ENCODE results near the gene CD247. TPM values are rescaled to one million over a fixed set of nuclear protein-coding genes. Genes with fewer than 3 reads are reported as not detected.

CD247 gene
- total and polyA plus RNA-seq, 4 experiments from 2014 or later, result 260 to 404 (median 340) TPM

DNA sequence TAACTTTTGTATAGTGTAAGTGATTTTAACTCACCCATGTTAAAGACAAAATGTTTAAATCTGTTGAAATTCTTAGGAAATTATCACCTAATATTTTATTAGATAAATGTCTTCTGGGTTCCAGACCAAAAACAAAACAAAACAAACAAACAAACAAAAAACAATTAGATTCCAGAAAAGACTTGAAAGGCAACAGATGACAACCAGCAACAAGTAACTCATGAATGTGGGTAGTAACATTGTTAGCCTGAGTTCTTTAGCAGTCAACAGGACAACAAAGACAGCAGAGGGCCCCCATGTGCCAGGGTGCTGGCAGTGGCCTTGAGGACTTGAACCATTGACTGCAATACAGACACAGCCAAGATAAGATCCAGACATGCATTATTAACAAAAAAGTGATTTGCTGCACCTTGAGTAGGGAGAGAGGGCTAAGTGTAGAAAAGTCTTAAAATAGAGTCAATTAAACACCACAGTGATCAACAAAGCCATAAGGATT lies 2.4 kb upstream of the CD247 start:
- H3K36me3 ChIP-seq (ENCODE audit: insufficient read depth, low read length), result no peaks in the 10 kb centered on the region
- POLR2A ChIA-PET (ENCODE audit: partially characterized antibody), result interaction anchor here (1.0 to 7.2 kb wide), 5 partner anchors 11 to 73 kb away, joined by 3 to 236 read pairs (median 55); no protein-coding TSS in a partner anchor
- Mint-ChIP-seq H3K9me3 (no peaks in the 10 kb centered on the region), H3K4me3 (no peak overlapping the region), H3K4me1 (peaks cover 10 to 40% (median 19%) of the 10 kb centered on the region in 4 donors), H3K27me3 (no peaks in the 10 kb centered on the region), H3K27ac (peak overlapping the region in 1 of 7 donors; percentile 63), H3K36me3 (peaks cover 21 to 29% of the 10 kb centered on the region in 2 donors)
- H3K27ac ChIP-seq (ENCODE audit: low read depth, low read length), result no peak overlapping the region
- no peaks in the 10 kb centered on the region for H3K9me3 ChIP-seq (ENCODE audit: control insufficient read depth in 1 of 2, low read length in 2 of 2)
- no peaks in the 10 kb centered on the region for H3K27me3 ChIP-seq (ENCODE audit: insufficient read depth, low read length)
- intact Hi-C loops (cut with micrococcal nuclease), result no loop called here
- CTCF ChIA-PET (ENCODE audit: partially characterized antibody), result interaction anchor here (1.0 to 8.3 kb wide), 4 partner anchors 11 to 73 kb away, joined by 3 to 146 read pairs (median 27); no protein-coding TSS in a partner anchor
- H3K4me1 ChIP-seq (ENCODE audit: insufficient read depth, low read length), result peaks cover 20% of the 10 kb centered on the region
- DNase-seq, result no peak
- H3K4me3 ChIP-seq (ENCODE audit: low read length in 2 of 2), result no peak overlapping the region

DNA sequence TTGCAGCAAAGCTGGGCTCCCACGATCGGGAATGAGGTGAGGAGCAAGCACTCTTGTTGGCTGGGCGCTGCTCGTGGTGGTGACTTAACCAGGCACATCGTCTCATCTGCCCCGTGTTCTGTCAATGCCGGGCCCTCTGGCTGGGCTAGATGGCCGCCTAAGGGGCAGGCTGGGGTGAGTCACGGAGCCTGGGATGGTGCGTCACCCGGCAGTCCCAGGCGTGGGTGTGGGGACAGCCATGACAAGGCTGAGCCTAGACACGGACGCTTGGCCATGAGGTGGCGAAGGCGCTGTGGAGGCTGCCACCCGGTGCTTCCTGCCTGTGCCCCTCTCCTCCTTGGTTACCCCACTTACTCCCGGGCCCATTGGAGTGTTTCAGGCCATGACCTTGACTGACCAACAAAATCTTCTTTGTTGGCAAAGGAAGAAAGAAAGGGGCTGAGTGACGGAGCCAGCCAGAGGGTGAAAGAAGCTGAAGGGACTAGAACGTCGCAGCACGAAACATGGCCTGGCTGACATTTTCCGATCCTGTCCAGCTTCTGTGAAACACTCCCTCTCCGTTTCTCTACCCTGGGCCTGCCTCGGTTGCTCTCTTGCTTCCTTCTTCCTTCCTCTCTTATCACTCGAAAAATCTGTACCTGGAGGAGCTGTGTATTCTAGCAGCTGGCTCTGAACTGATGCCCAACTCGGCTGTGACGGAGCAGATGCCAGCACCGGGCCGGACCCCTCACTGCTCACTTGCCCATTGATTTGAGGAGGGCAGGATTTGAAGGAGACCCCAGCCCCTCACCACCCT lies 596 bp downstream of the CD247 start:
- intact Hi-C loops (cut with micrococcal nuclease), result loop anchor here (1.0 to 5.0 kb wide), 9 partner anchors 9 to 297 kb away; partner anchors contain the start of genes CREG1 and POU2F1
- no peaks in the 10 kb centered on the region for H3K9me3 Mint-ChIP-seq
- H3K27me3 ChIP-seq (ENCODE audit: insufficient read depth, low read length), result no peaks in the 10 kb centered on the region
- H3K27ac Mint-ChIP-seq, result peak overlapping the region; percentile 97 to 100 (median 99)
- DNase-seq, result peak; percentile 71 to 94 (median 76)
- H3K36me3 Mint-ChIP-seq, result peaks cover 30 to 52% of the 10 kb centered on the region in 2 donors
- H3K27me3 Mint-ChIP-seq, result no peaks in the 10 kb centered on the region
- peaks cover 22 to 70% (median 37%) of the 10 kb centered on the region in 4 donors for H3K4me1 Mint-ChIP-seq
- H3K9me3 ChIP-seq (ENCODE audit: control insufficient read depth in 1 of 2, low read length in 2 of 2), result no peaks in the 10 kb centered on the region
- peak overlapping the region; percentile 94 for H3K27ac ChIP-seq (ENCODE audit: low read depth, low read length)
- peak overlapping the region; percentile 95 to 100 (median 99) for H3K4me3 Mint-ChIP-seq
- H3K36me3 ChIP-seq (ENCODE audit: insufficient read depth, low read length), result no peaks in the 10 kb centered on the region
- peaks cover 49% of the 10 kb centered on the region for H3K4me1 ChIP-seq (ENCODE audit: insufficient read depth, low read length)
- ChIA-PET CTCF (ENCODE audit: partially characterized antibody) (interaction anchor here (0.7 to 8.3 kb wide), 33 partner anchors 9 to 451 kb away, joined by 3 to 146 read pairs (median 7); partner anchors contain the start of genes CREG1 and POU2F1), POLR2A (ENCODE audit: partially characterized antibody) (interaction anchor here (0.7 to 7.2 kb wide), 29 partner anchors 8 to 427 kb away, joined by 3 to 236 read pairs (median 9); partner anchors contain the start of genes CREG1, DCAF6, MPC2 and POU2F1)
- H3K4me3 ChIP-seq (ENCODE audit: low read length in 2 of 2), result peak overlapping the region; percentile 82 to 83

GRCh38 chr1:167516404-167517388 lies 1.6 kb downstream of the CD247 start:
- Mint-ChIP-seq H3K36me3 (peaks cover 40 to 63% of the 10 kb centered on the region in 2 donors), H3K27ac (peak overlapping the region; percentile 97 to 100 (median 99)), H3K27me3 (no peaks in the 10 kb centered on the region), H3K4me3 (peak overlapping the region; percentile 95 to 100 (median 99)), H3K9me3 (no peaks in the 10 kb centered on the region), H3K4me1 (peaks cover 32 to 80% (median 47%) of the 10 kb centered on the region in 4 donors)
- no peaks in the 10 kb centered on the region for H3K36me3 ChIP-seq (ENCODE audit: insufficient read depth, low read length)
- H3K27me3 ChIP-seq (ENCODE audit: insufficient read depth, low read length), result no peaks in the 10 kb centered on the region
- intact Hi-C loops (cut with micrococcal nuclease), result loop anchor here (2.0 to 5.0 kb wide), 4 partner anchors 24 to 296 kb away; partner anchors contain the start of gene POU2F1
- H3K4me1 ChIP-seq (ENCODE audit: insufficient read depth, low read length), result peaks cover 60% of the 10 kb centered on the region
- DNase-seq, result peak; percentile 50 to 61 (median 55)
- peak overlapping the region; percentile 94 for H3K27ac ChIP-seq (ENCODE audit: low read depth, low read length)
- no peaks in the 10 kb centered on the region for H3K9me3 ChIP-seq (ENCODE audit: control insufficient read depth in 1 of 2, low read length in 2 of 2)
- peak overlapping the region; percentile 82 to 83 for H3K4me3 ChIP-seq (ENCODE audit: low read length in 2 of 2)
- CTCF ChIA-PET (ENCODE audit: partially characterized antibody), result interaction anchor here (0.9 to 8.3 kb wide), 21 partner anchors 8 to 296 kb away, joined by 3 to 146 read pairs (median 13); partner anchors contain the start of gene POU2F1
- POLR2A ChIA-PET (ENCODE audit: partially characterized antibody), result interaction anchor here (0.7 to 7.2 kb wide), 27 partner anchors 8 to 709 kb away, joined by 3 to 236 read pairs (median 9); partner anchors contain the start of genes CREG1, DCAF6, GPA33 and MPC2

- Histone ChIP-seq H3K4me1 (ENCODE audit: insufficient read depth, low read length) (peaks cover 68% of the 10 kb centered on the region), H3K36me3 (ENCODE audit: insufficient read depth, low read length) (no peaks in the 10 kb centered on the region), H3K4me3 (ENCODE audit: low read length in 2 of 2) (peak overlapping the region; percentile 82 to 83), H3K27ac (ENCODE audit: low read depth, low read length) (peak overlapping the region; percentile 94), H3K27me3 (ENCODE audit: insufficient read depth, low read length) (no peaks in the 10 kb centered on the region), H3K9me3 (ENCODE audit: control insufficient read depth in 1 of 2, low read length in 2 of 2) (no peaks in the 10 kb centered on the region)
- ChIA-PET POLR2A (ENCODE audit: partially characterized antibody) (interaction anchor here (0.7 to 7.2 kb wide), 23 partner anchors 9 to 295 kb away, joined by 3 to 236 read pairs (median 17); partner anchors contain the start of genes CREG1 and POU2F1), CTCF (ENCODE audit: partially characterized antibody) (interaction anchor here (1.1 to 8.3 kb wide), 18 partner anchors 7 to 295 kb away, joined by 3 to 146 read pairs (median 16); partner anchors contain the start of gene POU2F1)
- no peaks in the 10 kb centered on the region for H3K27me3 Mint-ChIP-seq
- DNase-seq, result no peak
- peak overlapping the region; percentile 97 to 100 (median 99) for H3K27ac Mint-ChIP-seq
- H3K4me1 Mint-ChIP-seq, result peaks cover 35 to 85% (median 52%) of the 10 kb centered on the region in 4 donors
- no peaks in the 10 kb centered on the region for H3K9me3 Mint-ChIP-seq
- peaks cover 43 to 68% of the 10 kb centered on the region in 2 donors for H3K36me3 Mint-ChIP-seq
- peak overlapping the region; percentile 95 to 100 (median 99) for H3K4me3 Mint-ChIP-seq
- intact Hi-C loops (cut with micrococcal nuclease), result loop anchor here (2.0 to 5.0 kb wide), 4 partner anchors 23 to 295 kb away; partner anchors contain the start of gene POU2F1
These were observed 2.4 kb downstream of the CD247 start for GRCh38 chr1:167515893-167516321.

- Histone ChIP-seq H3K27ac (ENCODE audit: low read depth, low read length) (peak overlapping the region; percentile 94), H3K9me3 (ENCODE audit: control insufficient read depth in 1 of 2, low read length in 2 of 2) (no peaks in the 10 kb centered on the region), H3K4me3 (ENCODE audit: low read length in 2 of 2) (peak overlapping the region; percentile 82 to 83), H3K27me3 (ENCODE audit: insufficient read depth, low read length) (no peaks in the 10 kb centered on the region), H3K4me1 (ENCODE audit: insufficient read depth, low read length) (peaks cover 72% of the 10 kb centered on the region), H3K36me3 (ENCODE audit: insufficient read depth, low read length) (no peaks in the 10 kb centered on the region)
- H3K27ac Mint-ChIP-seq, result peak overlapping the region; percentile 97 to 100 (median 99)
- POLR2A ChIA-PET (ENCODE audit: partially characterized antibody), result interaction anchor here (0.8 to 7.2 kb wide), 18 partner anchors 10 to 294 kb away, joined by 3 to 236 read pairs (median 17); partner anchors contain the start of genes CREG1 and POU2F1
- peaks cover 37 to 87% (median 55%) of the 10 kb centered on the region in 4 donors for H3K4me1 Mint-ChIP-seq
- H3K9me3 Mint-ChIP-seq, result no peaks in the 10 kb centered on the region
- no peaks in the 10 kb centered on the region for H3K27me3 Mint-ChIP-seq
- DNase-seq, result no peak
- CTCF ChIA-PET (ENCODE audit: partially characterized antibody), result interaction anchor here (0.7 to 8.3 kb wide), 14 partner anchors 10 to 113 kb away, joined by 3 to 146 read pairs (median 6); no protein-coding TSS in a partner anchor
- peaks cover 47 to 73% of the 10 kb centered on the region in 2 donors for H3K36me3 Mint-ChIP-seq
- peak overlapping the region; percentile 95 to 100 (median 99) for H3K4me3 Mint-ChIP-seq
- intact Hi-C loops (cut with micrococcal nuclease), result loop anchor here (5.0 kb wide), 2 partner anchors 33 to 113 kb away; no protein-coding TSS in a partner anchor
These were observed 2.9 kb downstream of the CD247 start for GRCh38 chr1:167515461-167515860.

DNA sequence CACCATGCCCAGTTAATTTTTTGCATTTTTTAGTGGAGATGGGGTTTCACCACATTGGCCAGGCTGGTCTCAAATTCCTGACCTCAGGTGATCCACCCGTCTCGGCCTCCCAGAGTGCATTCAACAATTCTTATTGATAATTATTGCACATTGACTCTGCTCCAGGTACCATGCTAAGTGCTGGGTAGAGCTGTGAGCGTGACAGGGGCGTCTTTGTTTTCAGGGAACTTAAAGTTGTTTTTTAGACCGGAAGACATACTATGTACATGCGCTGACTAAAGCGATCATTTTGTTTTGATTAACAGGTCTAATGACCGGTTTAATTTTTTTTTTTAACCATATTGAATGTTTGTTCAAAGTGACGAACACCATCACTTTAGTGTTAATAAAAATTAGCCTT lies 4.0 kb downstream of the CD247 start:
- DNase-seq, result no peak
- H3K27ac Mint-ChIP-seq, result peak overlapping the region; percentile 97 to 100 (median 99)
- ChIA-PET CTCF (ENCODE audit: partially characterized antibody) (interaction anchor here (0.6 to 8.3 kb wide), 12 partner anchors 14 to 294 kb away, joined by 3 to 146 read pairs (median 3); partner anchors contain the start of gene POU2F1), POLR2A (ENCODE audit: partially characterized antibody) (interaction anchor here (1.2 to 7.2 kb wide), 13 partner anchors 12 to 422 kb away, joined by 3 to 236 read pairs (median 55); partner anchors contain the start of genes CREG1, DCAF6, MPC2 and POU2F1)
- H3K27me3 Mint-ChIP-seq, result no peaks in the 10 kb centered on the region
- H3K36me3 Mint-ChIP-seq, result peaks cover 56 to 82% of the 10 kb centered on the region in 2 donors
- Histone ChIP-seq H3K27me3 (ENCODE audit: insufficient read depth, low read length) (no peaks in the 10 kb centered on the region), H3K9me3 (ENCODE audit: control insufficient read depth in 1 of 2, low read length in 2 of 2) (no peaks in the 10 kb centered on the region), H3K4me3 (ENCODE audit: low read length in 2 of 2) (peak overlapping the region; percentile 50 to 83), H3K4me1 (ENCODE audit: insufficient read depth, low read length) (peaks cover 79% of the 10 kb centered on the region), H3K27ac (ENCODE audit: low read depth, low read length) (peak overlapping the region; percentile 94), H3K36me3 (ENCODE audit: insufficient read depth, low read length) (no peaks in the 10 kb centered on the region)
- peaks cover 43 to 99% (median 62%) of the 10 kb centered on the region in 4 donors for H3K4me1 Mint-ChIP-seq
- intact Hi-C loops (cut with micrococcal nuclease), result loop anchor here (1.0 kb wide), 1 partner anchor 14 kb away; no protein-coding TSS in a partner anchor
- peak overlapping the region; percentile 95 to 100 (median 99) for H3K4me3 Mint-ChIP-seq
- no peaks in the 10 kb centered on the region for H3K9me3 Mint-ChIP-seq
